ENCODE measurements around the gene MAGEL2.

Gene MAGEL2

GRCh38 chr15:23647421-23648370 lies at the start of gene MAGEL2:
MAGEL2 (minus strand) TSS chr15:23647867; CDS start chr15:23647742, 125 bp downstream.
- TF ChIP-seq CREB5 (CRISPR knock-in tag; IDR thresholded peaks at IDR 0.05; ENCODE audit: low read depth) (no peak), ZFP3 (CRISPR knock-in tag; IDR thresholded peaks at IDR 0.05) (no peak), PPARA (CRISPR knock-in tag; IDR thresholded peaks at IDR 0.05; ENCODE audit: borderline replicate concordance) (no peak), TOX (CRISPR knock-in tag; IDR thresholded peaks at IDR 0.05; ENCODE audit: borderline replicate concordance) (no peak), GLIS3 (CRISPR knock-in tag; IDR thresholded peaks at IDR 0.05) (no peak)
- peak; percentile 43 for ATAC-seq

- ATAC-seq = no peak
Measured at GRCh38 chr15:23695282-23695681, 47.6 kb upstream of the MAGEL2 start.

GRCh38 chr15:23694592-23694991 lies 46.9 kb upstream of the MAGEL2 start:
- no peak for ATAC-seq
- TF ChIP-seq ZFP30 (CRISPR knock-in tag; IDR thresholded peaks at IDR 0.05) (no peak), ZNF70 (CRISPR knock-in tag; IDR thresholded peaks at IDR 0.05) (no peak), ZFP3 (CRISPR knock-in tag; IDR thresholded peaks at IDR 0.05) (no peak), CREB5 (CRISPR knock-in tag; IDR thresholded peaks at IDR 0.05; ENCODE audit: low read depth) (no peak), BACH2 (CRISPR knock-in tag; IDR thresholded peaks at IDR 0.05; ENCODE audit: borderline replicate concordance) (no peak), CSDC2 (CRISPR knock-in tag; IDR thresholded peaks at IDR 0.05) (no peak), TSHZ2 (CRISPR knock-in tag; IDR thresholded peaks at IDR 0.05) (no peak), SNAI2 (CRISPR knock-in tag; IDR thresholded peaks at IDR 0.05) (no peak), PPARA (CRISPR knock-in tag; IDR thresholded peaks at IDR 0.05; ENCODE audit: borderline replicate concordance) (no peak), ARNTL (CRISPR knock-in tag; IDR thresholded peaks at IDR 0.05; ENCODE audit: borderline replicate concordance, low read depth) (no peak), ZC3H10 (CRISPR knock-in tag; IDR thresholded peaks at IDR 0.05) (no peak), RARB (CRISPR knock-in tag; IDR thresholded peaks at IDR 0.05) (no peak), TCF4 (CRISPR knock-in tag; IDR thresholded peaks at IDR 0.05; ENCODE audit: borderline replicate concordance) (no peak), TOX (CRISPR knock-in tag; IDR thresholded peaks at IDR 0.05; ENCODE audit: borderline replicate concordance) (no peak)

More at GRCh38 chr15:23695282-23695681, 47.6 kb upstream of the MAGEL2 start:
- TF ChIP-seq TCF4 (CRISPR knock-in tag; IDR thresholded peaks at IDR 0.05; ENCODE audit: borderline replicate concordance) (no peak), ZC3H10 (CRISPR knock-in tag; IDR thresholded peaks at IDR 0.05) (no peak), ZFP30 (CRISPR knock-in tag; IDR thresholded peaks at IDR 0.05) (no peak), TSHZ2 (CRISPR knock-in tag; IDR thresholded peaks at IDR 0.05) (no peak)
- TF ChIP-seq, protein P1, sequence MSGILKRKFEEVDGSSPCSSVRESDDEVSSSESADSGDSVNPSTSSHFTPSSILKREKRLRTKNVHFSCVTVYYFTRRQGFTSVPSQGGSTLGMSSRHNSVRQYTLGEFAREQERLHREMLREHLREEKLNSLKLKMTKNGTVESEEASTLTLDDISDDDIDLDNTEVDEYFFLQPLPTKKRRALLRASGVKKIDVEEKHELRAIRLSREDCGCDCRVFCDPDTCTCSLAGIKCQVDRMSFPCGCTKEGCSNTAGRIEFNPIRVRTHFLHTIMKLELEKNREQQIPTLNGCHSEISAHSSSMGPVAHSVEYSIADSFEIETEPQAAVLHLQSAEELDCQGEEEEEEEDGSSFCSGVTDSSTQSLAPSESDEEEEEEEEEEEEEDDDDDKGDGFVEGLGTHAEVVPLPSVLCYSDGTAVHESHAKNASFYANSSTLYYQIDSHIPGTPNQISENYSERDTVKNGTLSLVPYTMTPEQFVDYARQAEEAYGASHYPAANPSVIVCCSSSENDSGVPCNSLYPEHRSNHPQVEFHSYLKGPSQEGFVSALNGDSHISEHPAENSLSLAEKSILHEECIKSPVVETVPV (CRISPR knock-in tag; IDR thresholded peaks at IDR 0.05) = no peak

All from SK-N-SH treated with all-trans-retinoic acid at 6 μM for 48 hours (cell line).